Endothelial cell of umbilical vein (primary cell): ENCODE results near the gene KRT3.

Experiments
- CTCF ChIP-seq, 2 donors: IDR thresholded peaks; 1 replicate in 1 of 2; 2 replicates in 1 of 2; pipeline ENCODE4 v1.5.1; 2011; ENCODE audit warnings: low read length in 2 of 2, mild to moderate bottlenecking in 2 of 2, moderate library complexity in 2 of 2, control low read depth in 1 of 2, inconsistent platforms in 1 of 2, low read depth in 1 of 2; ENCODE audit not compliant: insufficient read depth in 1 of 2; ENCODE audit errors: extremely low read depth in 1 of 2
- EZH2 ChIP-seq: IDR thresholded peaks from 2 replicates; pipeline ENCODE4 v1.6.1; 2012; ENCODE audit warnings: borderline replicate concordance, low read depth, mild to moderate bottlenecking, moderate library complexity, low read length, inconsistent platforms; ENCODE audit not compliant: severe bottlenecking
- GATA2 ChIP-seq: IDR thresholded peaks from 2 replicates; pipeline ENCODE4 v1.7.0; 2011; ENCODE audit warnings: low read depth, mild to moderate bottlenecking, moderate library complexity, mixed read lengths, low read length; ENCODE audit not compliant: insufficient read length, insufficient read depth
- JUN ChIP-seq: IDR thresholded peaks from 2 replicates; pipeline ENCODE4 v1.6.1; 2011; ENCODE audit warnings: borderline replicate concordance, low read depth; ENCODE audit not compliant: insufficient read length, insufficient read depth
- MAX ChIP-seq: IDR thresholded peaks from 2 replicates; pipeline ENCODE4 v1.6.1; 2011; ENCODE audit not compliant: insufficient read depth, insufficient read length
- MYC ChIP-seq: IDR thresholded peaks from one replicate; pipeline ENCODE4 v1.6.1; 2011; ENCODE audit warnings: mild to moderate bottlenecking, low read depth, low read length
- POLR2A ChIP-seq: IDR thresholded peaks from 2 replicates; pipeline ENCODE4 v1.6.1; 2012; ENCODE audit warnings: low read depth, mild to moderate bottlenecking, control low read depth, low read length
- POLR2AphosphoS5 ChIP-seq: IDR thresholded peaks from 2 replicates; pipeline ENCODE4 v1.6.1; 2012; ENCODE audit warnings: low read depth, mild to moderate bottlenecking, control low read depth, low read length, moderate library complexity; ENCODE audit not compliant: insufficient read depth

- TF ChIP-seq EZH2: no peak
- TF ChIP-seq POLR2AphosphoS5: no peak
- no peak for TF ChIP-seq MAX
- no peak for TF ChIP-seq CTCF (IDR thresholded peaks at IDR 0.05; ENCODE audit: extremely low read depth in 1 of 2, insufficient read depth in 1 of 2, low read depth in 1 of 2, low read length in 2 of 2)
- TF ChIP-seq GATA2: no peak
- no peak for TF ChIP-seq POLR2A
- TF ChIP-seq MYC: no peak
- no peak for TF ChIP-seq JUN
Observed at GRCh38 chr12:52838609-52839435, 42.9 kb upstream of the KRT3 start.
